HL-60 (cell line): ENCODE results near the gene NPAS2.

Source experiments
- DNase-seq, 2 experiments: peaks; one replicate each; pipeline ENCODE4 v3.0.0-alpha.2; 2010 to 2020; ENCODE audit warnings: low read depth in 1 of 2, low spot score in 1 of 2
- H3K27ac ChIP-seq: fragments of 250-450 bp; sonication (Bioruptor Pico); replicated peaks from 2 replicates; pipeline ENCODE4 v1.5.1; 2020; ENCODE audit warnings: mild to moderate bottlenecking, moderate library complexity
- H3K27me3 ChIP-seq: fragments of 250-450 bp; sonication (Bioruptor Pico); 2 replicates; pipeline ENCODE4 v1.5.1; 2021; ENCODE audit warnings: mild to moderate bottlenecking, moderate library complexity; ENCODE audit not compliant: insufficient read depth, poor library complexity, severe bottlenecking
- H3K4me3 ChIP-seq: replicated peaks from 2 replicates; pipeline ENCODE4 v1.5.1; 2011; ENCODE audit warnings: mild to moderate bottlenecking, control low read depth, low read length; ENCODE audit not compliant: insufficient read depth
- GABPA ChIP-seq: IDR thresholded peaks from 2 replicates; pipeline ENCODE4 v1.6.1; 2012; ENCODE audit warnings: low read depth
- POLR2AphosphoS5 ChIP-seq: IDR thresholded peaks from 2 replicates; pipeline ENCODE4 v1.6.1; 2012; ENCODE audit warnings: low read depth
- SPI1 ChIP-seq: IDR thresholded peaks from 2 replicates; pipeline ENCODE4 v1.6.1; 2012; ENCODE audit warnings: low read depth, mild to moderate bottlenecking, borderline replicate concordance
- TF ChIP-seq, protein P1 (sequence below): IDR thresholded peaks from one replicate; pipeline ENCODE4 v1.5.1; 2011; ENCODE audit warnings: low read length, control low read depth, inconsistent platforms; ENCODE audit not compliant: insufficient read depth
- TF ChIP-seq, protein P2 (sequence below): IDR thresholded peaks from 2 replicates; pipeline ENCODE4 v1.6.1; 2012; ENCODE audit warnings: low read depth; ENCODE audit not compliant: insufficient replicate concordance

Gene NPAS2

DNA sequence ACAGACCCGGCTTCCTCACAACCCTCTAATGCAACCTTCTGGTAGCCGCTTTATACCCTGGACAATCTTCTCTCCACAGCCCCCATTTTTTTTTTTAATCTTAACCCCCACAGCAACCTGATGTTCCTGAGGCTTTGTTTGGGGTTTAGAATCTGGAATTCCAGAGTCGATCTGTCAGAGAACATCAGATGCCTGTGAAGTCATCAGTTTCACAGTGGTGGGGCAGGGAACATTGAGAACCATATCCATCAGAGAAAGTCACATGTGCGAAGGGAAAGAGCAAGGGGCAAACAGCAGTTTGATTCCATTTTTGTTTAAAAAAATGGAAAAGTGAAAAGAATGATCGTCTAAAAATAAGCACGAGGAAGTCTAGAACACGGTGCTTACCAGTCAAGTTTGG is 20.6 kb downstream of the NPAS2 start:
- Histone ChIP-seq H3K4me3 (no peak overlapping the region), H3K27ac (no peak overlapping the region), H3K27me3 (no peaks in the 10 kb centered on the region)
- TF ChIP-seq SPI1: no peak
- TF ChIP-seq, protein P1, sequence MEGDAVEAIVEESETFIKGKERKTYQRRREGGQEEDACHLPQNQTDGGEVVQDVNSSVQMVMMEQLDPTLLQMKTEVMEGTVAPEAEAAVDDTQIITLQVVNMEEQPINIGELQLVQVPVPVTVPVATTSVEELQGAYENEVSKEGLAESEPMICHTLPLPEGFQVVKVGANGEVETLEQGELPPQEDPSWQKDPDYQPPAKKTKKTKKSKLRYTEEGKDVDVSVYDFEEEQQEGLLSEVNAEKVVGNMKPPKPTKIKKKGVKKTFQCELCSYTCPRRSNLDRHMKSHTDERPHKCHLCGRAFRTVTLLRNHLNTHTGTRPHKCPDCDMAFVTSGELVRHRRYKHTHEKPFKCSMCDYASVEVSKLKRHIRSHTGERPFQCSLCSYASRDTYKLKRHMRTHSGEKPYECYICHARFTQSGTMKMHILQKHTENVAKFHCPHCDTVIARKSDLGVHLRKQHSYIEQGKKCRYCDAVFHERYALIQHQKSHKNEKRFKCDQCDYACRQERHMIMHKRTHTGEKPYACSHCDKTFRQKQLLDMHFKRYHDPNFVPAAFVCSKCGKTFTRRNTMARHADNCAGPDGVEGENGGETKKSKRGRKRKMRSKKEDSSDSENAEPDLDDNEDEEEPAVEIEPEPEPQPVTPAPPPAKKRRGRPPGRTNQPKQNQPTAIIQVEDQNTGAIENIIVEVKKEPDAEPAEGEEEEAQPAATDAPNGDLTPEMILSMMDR: no peak
- TF ChIP-seq POLR2AphosphoS5: no peak
- no peak for TF ChIP-seq GABPA
- TF ChIP-seq, protein P2, sequence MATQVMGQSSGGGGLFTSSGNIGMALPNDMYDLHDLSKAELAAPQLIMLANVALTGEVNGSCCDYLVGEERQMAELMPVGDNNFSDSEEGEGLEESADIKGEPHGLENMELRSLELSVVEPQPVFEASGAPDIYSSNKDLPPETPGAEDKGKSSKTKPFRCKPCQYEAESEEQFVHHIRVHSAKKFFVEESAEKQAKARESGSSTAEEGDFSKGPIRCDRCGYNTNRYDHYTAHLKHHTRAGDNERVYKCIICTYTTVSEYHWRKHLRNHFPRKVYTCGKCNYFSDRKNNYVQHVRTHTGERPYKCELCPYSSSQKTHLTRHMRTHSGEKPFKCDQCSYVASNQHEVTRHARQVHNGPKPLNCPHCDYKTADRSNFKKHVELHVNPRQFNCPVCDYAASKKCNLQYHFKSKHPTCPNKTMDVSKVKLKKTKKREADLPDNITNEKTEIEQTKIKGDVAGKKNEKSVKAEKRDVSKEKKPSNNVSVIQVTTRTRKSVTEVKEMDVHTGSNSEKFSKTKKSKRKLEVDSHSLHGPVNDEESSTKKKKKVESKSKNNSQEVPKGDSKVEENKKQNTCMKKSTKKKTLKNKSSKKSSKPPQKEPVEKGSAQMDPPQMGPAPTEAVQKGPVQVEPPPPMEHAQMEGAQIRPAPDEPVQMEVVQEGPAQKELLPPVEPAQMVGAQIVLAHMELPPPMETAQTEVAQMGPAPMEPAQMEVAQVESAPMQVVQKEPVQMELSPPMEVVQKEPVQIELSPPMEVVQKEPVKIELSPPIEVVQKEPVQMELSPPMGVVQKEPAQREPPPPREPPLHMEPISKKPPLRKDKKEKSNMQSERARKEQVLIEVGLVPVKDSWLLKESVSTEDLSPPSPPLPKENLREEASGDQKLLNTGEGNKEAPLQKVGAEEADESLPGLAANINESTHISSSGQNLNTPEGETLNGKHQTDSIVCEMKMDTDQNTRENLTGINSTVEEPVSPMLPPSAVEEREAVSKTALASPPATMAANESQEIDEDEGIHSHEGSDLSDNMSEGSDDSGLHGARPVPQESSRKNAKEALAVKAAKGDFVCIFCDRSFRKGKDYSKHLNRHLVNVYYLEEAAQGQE: no peak
- no peak for DNase-seq

DNA sequence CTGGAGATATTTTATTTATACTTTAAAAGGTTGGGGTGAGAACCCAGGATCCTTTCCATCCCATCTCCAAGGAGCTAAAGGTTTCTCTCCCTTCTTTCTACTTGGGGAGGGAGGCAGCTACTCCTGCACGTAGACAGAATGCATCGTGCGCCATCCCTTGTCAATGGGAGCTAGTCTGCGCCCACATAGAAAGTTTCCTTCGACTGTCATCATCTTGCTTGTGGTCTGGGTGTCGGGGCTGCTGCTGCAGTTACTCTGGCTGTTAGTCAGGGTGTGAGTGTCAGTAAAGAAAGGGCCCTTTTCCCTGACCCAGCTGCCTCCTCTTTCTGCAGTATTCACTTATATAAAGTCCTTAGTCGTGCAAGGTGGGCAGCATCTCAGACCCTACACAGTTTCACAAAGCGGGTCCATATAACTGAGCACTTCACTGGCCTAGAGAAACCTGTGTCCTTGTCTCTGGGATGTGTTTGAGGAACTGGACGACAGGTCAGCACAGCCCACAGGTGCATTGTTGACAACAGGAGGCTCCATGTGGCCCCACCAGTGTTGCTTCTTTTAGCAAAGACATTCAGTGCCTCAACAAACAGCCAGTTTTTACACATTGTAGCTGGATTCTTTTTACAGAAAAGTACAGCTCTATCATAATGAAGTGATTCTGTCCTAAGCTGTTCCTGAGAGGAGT is 22.4 kb downstream of the NPAS2 start:
- H3K4me3 ChIP-seq: no peak overlapping the region
- TF ChIP-seq SPI1: no peak
- TF ChIP-seq, protein P2: no peak
- DNase-seq: no peak
- H3K27ac ChIP-seq: no peak overlapping the region
- H3K27me3 ChIP-seq: no peaks in the 10 kb centered on the region

DNA sequence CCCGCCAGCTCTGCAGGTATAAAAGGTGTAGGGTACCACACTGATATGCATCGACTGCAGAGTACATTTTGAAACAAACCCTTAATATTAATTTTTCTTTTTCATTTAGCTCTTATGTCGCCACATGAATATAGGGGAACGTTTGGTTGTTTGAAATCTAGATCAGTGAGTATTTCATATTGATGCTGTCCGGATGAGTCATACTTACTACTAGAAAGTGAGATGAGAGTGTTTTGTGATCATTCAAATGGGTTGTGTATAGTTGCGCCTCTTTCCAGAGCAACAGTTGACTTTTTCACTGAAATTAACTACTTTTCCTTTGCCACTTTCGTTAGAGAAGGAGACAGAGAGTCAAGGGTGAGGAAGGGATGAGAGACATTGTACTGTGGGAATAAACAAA is 24.6 kb downstream of the NPAS2 start:
- no peaks in the 10 kb centered on the region for H3K27me3 ChIP-seq
- no peak for TF ChIP-seq GABPA
- TF ChIP-seq, protein P1: no peak
- TF ChIP-seq SPI1: no peak
- TF ChIP-seq, protein P2: no peak
- no peak for TF ChIP-seq POLR2AphosphoS5
- no peak overlapping the region for H3K27ac ChIP-seq
- no peak for DNase-seq
- no peak overlapping the region for H3K4me3 ChIP-seq
